ENCODE results near the gene VAMP5.
"Not testable (repeated sequence)": the region's sequence is repeated elsewhere in the genome, so short reads cannot be mapped to it uniquely, and the experiment has no call there.

GRCh38 chr2:85592299-85592698, 8.1 kb downstream of the VAMP5 start:
- TF ChIP-seq CTCF (conservative IDR thresholded peaks at IDR 0.05); ZFX (IDR thresholded peaks at IDR 0.05): not testable (repeated sequence)
